NCI-H524 (cell line): ENCODE measurements around the gene AIF1L.
"Not testable (repeated sequence)": the region's sequence is repeated elsewhere in the genome, so short reads cannot be mapped to it uniquely, and the experiment has no call there.

ENCODE experiments used
- DNase-seq, 2 experiments: peaks; one replicate each; lab custom pipeline; 2025; lab: John Stamatoyannopoulos, UW

The AIF1L gene

GRCh38 chr9:131121346-131121745, 25.0 kb downstream of the AIF1L start:
- DNase-seq, result no peak

DNA sequence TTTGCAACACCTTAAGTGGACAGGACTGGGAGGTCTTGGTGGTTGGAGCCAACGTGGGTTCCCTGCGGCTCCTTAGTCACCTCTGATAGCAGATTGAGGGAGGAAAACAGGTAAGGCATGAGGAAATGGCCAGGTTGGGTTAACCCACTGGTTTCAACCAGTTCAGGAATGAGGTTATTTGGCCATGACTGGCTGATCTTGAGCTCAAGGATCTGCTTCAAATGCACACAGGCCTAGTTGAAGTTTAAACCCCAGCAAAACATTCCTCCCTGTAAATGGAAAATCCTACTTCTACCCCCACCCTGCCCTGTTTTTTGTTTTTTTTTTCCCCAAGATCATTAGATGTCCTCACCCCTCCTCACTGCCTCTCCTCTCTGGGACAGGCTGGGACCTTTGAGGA, 25.8 kb downstream of the AIF1L start:
- no peak for DNase-seq

- DNase-seq, result no peak
Measured at GRCh38 chr9:131125038-131125287, 28.6 kb downstream of the AIF1L start.

- peak; percentile 94 to 99 for DNase-seq
Measured at GRCh38 chr9:131125288-131126058, 29.1 kb downstream of the AIF1L start, which contains the start of gene NUP214. TSS of gene NUP214 (plus strand) at chr9:131125586. CDS start at chr9:131125705, 119 bp downstream.

DNA sequence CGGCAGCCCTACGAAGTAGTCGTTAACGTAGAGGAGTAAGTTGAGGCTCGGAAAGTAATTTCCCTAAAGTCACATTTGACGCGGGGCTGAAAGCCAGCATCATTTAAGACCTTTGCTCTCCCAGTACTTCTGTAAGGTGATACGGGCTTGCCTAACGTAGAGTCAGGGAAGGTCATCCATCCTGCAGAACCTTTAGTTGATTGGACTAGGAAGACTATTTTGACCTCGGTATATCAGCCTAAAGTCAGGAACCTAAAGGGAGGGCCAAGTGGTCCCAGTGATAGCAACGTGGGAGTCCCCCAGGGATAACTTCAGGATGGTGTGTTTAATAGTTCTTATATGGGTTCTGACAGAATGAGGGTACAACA, 29.7 kb downstream of the AIF1L start:
- DNase-seq, result no peak

DNA sequence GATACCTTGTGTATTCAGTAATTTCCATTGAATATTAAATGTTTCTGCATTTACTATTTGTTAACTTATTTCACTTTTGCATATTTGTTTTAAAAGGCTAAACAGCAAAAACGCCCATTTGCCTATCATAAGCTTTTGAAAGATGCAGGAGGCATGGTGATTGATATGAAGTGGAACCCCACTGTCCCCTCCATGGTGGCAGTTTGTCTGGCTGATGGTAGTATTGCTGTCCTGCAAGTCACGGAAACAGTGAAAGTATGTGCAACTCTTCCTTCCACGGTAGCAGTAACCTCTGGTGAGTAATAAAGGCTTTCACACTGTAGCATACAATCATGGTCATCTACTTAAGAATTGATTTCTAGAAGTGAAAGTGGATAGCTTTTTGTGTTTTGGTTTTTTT, 32.9 kb downstream of the AIF1L start:
- no peak for DNase-seq

DNA sequence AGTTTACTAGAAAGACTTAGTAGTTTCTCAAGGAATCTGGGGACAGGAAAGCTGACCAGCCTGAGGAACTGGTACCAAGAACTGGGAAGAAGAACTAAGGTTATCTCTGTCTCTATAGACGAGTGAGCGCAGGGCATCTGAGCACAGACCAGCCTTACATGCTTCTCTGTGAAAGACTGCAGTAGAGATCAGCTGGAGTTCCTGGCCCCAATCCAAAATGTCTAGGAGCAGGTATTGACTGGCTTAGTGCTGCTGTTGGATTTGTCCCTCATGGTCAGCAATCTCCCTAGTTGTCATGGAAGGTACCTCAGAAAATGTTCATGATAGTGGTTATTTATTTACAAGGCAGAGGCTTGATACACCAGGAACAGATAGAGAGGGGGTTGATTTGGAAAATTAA, 42.3 kb downstream of the AIF1L start:
- DNase-seq, result peak; percentile 3 to 47

- no peak for DNase-seq
Measured at GRCh38 chr9:131140112-131140511, 43.8 kb downstream of the AIF1L start.

GRCh38 chr9:131140550-131140949, 44.2 kb downstream of the AIF1L start:
- peak; percentile 86 to 94 for DNase-seq

DNA sequence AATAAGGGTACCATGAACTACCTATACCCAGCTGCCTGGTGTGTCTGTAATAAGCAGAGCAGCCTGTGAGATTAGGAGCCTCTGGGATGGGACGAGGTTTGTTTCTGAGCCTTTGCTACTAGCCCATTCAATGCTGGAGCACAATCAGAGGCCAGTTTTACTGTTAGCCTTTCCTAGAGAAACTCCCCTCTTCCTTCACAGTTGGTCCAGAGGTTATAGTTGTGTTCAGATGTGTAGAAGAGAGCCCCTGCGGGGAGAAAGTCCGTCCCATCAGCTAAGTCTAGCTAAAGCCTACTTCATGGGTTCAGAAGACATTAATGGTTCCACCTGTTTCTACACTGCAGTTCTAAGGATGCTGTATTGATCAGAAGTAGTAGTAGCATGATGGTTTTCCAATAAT, 45.8 kb downstream of the AIF1L start:
- no peak for DNase-seq

GRCh38 chr9:131144201-131144600, 47.9 kb downstream of the AIF1L start:
- DNase-seq, result no peak

- DNase-seq, result no peak
Measured at GRCh38 chr9:131145245-131145644, 48.9 kb downstream of the AIF1L start.

DNA sequence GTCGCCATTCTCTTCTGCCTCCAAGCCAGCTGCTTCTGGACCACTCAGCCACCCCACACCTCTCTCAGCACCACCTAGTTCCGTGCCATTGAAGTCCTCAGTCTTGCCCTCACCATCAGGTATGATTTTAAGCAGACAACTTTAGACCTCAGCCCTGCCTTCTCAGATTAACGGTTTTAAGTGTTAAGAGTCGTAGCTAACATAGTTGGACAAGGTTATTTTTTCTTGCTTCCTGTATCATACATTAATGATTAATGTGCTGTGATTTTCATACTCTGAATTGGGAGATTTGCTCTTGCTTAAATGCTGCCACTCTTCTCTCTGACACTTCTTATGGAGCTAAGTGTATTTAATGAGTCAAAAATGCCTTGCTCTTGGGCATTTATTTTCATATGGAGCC, 49.9 kb downstream of the AIF1L start:
- no peak for DNase-seq

- no peak for DNase-seq
Measured at GRCh38 chr9:131148276-131148675, 51.9 kb downstream of the AIF1L start.

DNA sequence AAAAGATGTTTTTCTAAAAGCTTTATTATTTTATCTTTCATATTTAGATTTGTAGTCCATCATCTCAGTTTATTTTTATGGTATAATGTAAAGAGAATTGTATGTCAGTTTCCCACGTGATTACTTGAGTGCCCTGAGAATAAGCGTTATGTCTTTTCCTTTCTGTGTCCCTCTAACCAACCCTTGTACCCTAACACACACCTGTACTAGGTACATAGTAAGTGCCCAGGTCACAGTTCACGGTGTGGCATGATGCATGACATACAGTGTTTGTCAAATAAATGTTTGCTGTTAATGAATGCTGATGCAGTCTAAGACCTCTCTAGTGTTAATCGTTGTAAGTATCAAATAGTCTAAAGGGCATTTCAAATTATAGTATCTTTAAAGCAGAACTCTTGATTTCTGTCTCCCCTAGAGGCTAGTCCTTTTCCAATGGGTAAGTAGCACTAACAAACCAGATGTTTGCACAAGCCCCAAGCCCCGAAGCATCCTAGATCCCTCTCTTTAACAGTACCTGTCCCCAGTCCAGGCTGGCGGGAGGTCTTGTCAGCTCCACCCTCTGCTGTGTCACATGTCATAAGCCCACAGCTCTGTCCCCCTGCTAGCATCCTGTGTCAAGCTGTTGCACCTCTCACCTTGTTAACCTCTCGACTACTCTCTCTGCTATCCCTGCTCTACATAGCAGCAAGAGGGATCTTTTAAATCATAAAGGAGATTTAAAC, 52.8 kb downstream of the AIF1L start:
- no peak for DNase-seq

DNA sequence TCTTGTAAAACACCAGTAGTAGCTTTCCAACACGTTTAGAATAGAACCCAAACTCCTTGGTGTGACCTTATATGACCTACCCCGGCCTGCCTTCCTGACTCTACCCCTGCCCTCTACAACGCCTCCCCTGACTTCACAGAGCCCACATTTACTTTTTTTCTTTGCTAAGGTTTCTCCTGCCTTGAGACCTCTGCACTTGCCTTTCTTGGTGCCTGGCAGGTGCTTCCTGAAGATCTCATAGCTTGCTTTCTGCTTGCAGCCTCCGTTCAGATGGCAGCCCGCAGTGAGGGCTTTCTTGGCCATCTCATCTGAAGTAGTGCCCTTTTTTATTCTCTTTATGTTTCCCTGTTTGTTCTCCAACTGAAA, 53.3 kb downstream of the AIF1L start:
- DNase-seq, result no peak

- no peak for DNase-seq
Measured at GRCh38 chr9:131153595-131153994, 57.3 kb downstream of the AIF1L start.

DNA sequence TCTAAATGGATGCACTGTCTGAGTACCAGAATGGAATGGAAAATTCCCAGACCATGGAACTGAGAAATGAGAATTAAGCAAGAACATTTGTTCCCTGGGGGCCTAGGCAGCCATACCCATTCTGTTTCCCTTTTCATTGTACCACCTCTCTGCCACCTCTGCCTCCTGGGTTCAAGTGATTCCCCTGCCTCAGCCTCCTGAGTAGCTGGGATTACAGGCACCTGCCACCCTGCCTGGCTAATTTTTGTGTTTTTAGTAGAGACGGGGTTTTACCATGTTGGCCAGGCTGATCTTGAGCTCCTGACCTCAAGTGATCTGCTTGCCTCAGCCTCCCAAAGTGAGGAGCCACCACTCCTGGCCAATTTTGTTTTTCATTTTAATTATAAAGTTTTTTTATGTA, 62.3 kb downstream of the AIF1L start:
- not testable (repeated sequence) for DNase-seq

GRCh38 chr9:131160416-131161112, 64.2 kb downstream of the AIF1L start:
- DNase-seq, result no peak

GRCh38 chr9:131161585-131161984, 65.3 kb downstream of the AIF1L start:
- DNase-seq, result no peak

DNA sequence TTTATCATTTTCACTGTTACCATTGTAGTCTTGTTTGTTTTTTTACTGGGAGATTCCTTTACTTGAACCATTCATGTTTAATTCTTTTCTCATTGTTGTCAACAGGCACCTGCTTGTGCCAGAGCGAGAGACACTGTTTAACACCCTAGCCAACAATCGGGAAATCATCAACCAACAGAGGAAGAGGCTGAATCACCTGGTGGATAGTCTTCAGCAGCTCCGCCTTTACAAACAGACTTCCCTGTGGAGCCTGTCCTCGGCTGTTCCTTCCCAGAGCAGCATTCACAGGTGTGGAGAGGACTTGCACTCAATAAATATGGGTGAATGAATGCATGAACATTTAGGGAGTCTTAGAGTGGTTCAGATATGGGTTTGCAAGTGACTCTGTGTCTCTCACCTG, 66.6 kb downstream of the AIF1L start:
- DNase-seq, result no peak

DNA sequence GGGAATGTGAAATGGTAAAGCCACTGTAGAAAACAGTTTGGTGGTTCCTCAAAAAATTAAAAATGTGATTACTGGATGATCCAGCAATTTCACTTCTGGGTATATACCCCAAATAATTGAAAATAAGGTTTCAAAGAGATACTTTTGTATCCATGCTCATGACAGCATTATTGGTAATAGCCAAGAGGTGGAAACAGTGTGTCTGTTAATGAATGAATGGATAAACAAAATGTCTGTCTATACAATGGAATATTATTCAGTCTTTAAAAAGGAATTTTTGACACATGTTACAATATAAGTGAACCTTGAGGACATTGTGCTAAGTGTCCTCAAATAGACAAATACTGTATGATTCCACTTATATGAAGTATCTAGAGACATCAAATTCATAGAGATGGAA, 69.2 kb downstream of the AIF1L start:
- no peak for DNase-seq

DNA sequence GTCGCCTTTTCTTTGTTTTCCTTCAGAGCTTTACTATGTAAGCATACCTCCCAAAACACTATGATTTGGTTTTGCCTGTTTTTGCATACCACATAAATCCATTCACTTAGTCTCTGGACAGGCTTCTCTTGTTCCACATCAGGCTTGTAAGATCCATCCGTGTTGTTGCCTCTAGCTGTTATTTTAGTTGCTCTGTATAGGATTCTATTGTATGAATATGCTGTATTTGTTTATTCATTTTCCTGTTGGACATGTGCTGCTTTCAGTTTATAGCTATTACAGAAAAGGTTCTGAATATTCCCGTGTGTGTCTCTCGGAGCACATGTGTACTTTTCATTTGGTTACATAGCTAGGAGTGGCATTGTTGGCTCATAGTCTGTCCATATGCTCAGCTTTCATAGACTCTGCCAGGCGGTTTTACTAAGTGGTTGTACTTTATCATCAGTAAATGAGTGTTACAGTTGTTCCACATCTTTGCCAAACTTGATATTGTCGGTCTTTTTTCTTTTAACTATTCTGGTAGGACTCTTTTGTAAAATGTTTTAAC, 70.9 kb downstream of the AIF1L start:
- peak in 1 of 2 experiments; percentile 28 for DNase-seq
